Measurements from ENCODE around the gene KNSTRN. TPM values are rescaled to one million over a fixed set of nuclear protein-coding genes. Genes with fewer than 3 reads are reported as not detected.

Gene KNSTRN
- total RNA-seq, 1 donor from 2014 or later, result 152 TPM

DNA sequence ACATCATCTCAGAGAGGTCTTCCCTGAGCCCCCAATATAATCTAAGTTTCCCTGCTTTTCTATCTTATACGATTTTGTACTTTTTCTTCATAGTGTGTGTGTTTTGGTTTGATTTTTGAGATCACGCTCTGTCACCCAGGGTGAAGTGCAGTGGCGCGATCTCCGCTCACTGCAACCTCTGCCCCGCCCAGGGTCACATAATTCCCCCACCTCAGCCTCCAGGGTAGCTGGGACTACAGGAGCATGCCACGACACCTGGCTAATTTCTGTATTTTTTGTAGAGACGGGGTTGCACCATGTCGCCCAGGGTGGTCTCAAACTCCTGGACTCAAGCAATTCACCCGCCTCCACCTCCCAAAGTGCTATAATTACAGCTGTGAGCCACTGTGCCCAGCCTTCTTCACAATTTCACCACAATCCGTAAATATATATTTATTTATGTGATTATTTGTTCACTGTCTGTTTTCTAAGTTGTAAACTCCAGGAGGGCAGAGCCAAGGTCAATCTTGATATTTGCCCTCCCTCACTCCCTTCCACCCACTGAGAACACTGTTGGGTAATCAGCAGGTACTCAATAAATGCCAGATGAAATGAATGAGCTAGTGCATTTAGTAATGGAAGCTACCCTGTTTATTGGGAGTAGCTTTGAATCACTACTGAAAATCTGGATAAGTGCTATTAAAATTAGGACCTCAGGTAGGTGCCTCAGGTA is 547 bp upstream of the KNSTRN start:
- DNase-seq (ENCODE audit: low spot score), result no peak
- peaks cover 24% of the 10 kb centered on the region for H3K4me1 Mint-ChIP-seq
- peak overlapping the region; percentile 75 for H2AFZ ChIP-seq (replicated peaks)
- no peak overlapping the region for H3K4me3 ChIP-seq
- H3K36me3 Mint-ChIP-seq, result peaks cover 14% of the 10 kb centered on the region
- no peaks in the 10 kb centered on the region for H3K27me3 ChIP-seq
- H3K9ac ChIP-seq, result no peak overlapping the region
- H4K20me1 ChIP-seq (ENCODE audit: low read depth), result peaks cover 14% of the 10 kb centered on the region
- H3K9me3 ChIP-seq (ENCODE audit: low read depth), result no peaks in the 10 kb centered on the region
- no peak overlapping the region for H3K27ac Mint-ChIP-seq
- peak overlapping the region; percentile 99 for H3K4me3 Mint-ChIP-seq
- TF ChIP-seq EZH2phosphoT487 (IDR thresholded peaks at IDR 0.05), result no peak
- TF ChIP-seq CTCF (IDR thresholded peaks at IDR 0.05), result no peak
- no peak for TF ChIP-seq EZH2 (IDR thresholded peaks at IDR 0.05)
- peaks cover 6% of the 10 kb centered on the region for H3K36me3 ChIP-seq
- H3K79me2 ChIP-seq (ENCODE audit: low read depth), result peaks cover 32% of the 10 kb centered on the region
- H3F3A ChIP-seq (ENCODE audit: low read depth), result no peaks in the 10 kb centered on the region
- peaks cover 4% of the 10 kb centered on the region for H3K27me3 Mint-ChIP-seq (ENCODE audit: insufficient read depth, low read depth)
- H3K4me2 ChIP-seq, result no peak overlapping the region
- no peak overlapping the region for H3K27ac ChIP-seq
- H3K9me3 Mint-ChIP-seq, result no peaks in the 10 kb centered on the region
- peaks cover 14% of the 10 kb centered on the region for H3K4me1 ChIP-seq

GRCh38 chr15:40386480-40386879 is 4.0 kb downstream of the KNSTRN start:
- peaks cover 32% of the 10 kb centered on the region for H3K79me2 ChIP-seq (ENCODE audit: low read depth)
- H3K36me3 ChIP-seq, result peaks cover 35% of the 10 kb centered on the region
- peaks cover 14% of the 10 kb centered on the region for H3K4me1 ChIP-seq
- Mint-ChIP-seq H3K4me3 (no peak overlapping the region), H3K4me1 (peaks cover 24% of the 10 kb centered on the region), H3K27ac (no peak overlapping the region), H3K27me3 (ENCODE audit: insufficient read depth, low read depth) (peaks cover 4% of the 10 kb centered on the region), H3K36me3 (peaks cover 39% of the 10 kb centered on the region), H3K9me3 (no peaks in the 10 kb centered on the region)
- TF ChIP-seq EZH2phosphoT487 (IDR thresholded peaks at IDR 0.05) (no peak), CTCF (IDR thresholded peaks at IDR 0.05) (no peak), EZH2 (IDR thresholded peaks at IDR 0.05) (no peak)
- no peak for DNase-seq (ENCODE audit: low spot score)
- no peak overlapping the region for H3K4me3 ChIP-seq
- H3K9me3 ChIP-seq (ENCODE audit: low read depth), result no peaks in the 10 kb centered on the region
- peaks cover 15% of the 10 kb centered on the region for H4K20me1 ChIP-seq (ENCODE audit: low read depth)
- H2AFZ ChIP-seq (replicated peaks), result no peak overlapping the region
- H3K27me3 ChIP-seq, result no peaks in the 10 kb centered on the region
- H3F3A ChIP-seq (ENCODE audit: low read depth), result peaks cover 6% of the 10 kb centered on the region
- H3K27ac ChIP-seq, result no peak overlapping the region
- no peak overlapping the region for H3K4me2 ChIP-seq
- no peak overlapping the region for H3K9ac ChIP-seq

DNA sequence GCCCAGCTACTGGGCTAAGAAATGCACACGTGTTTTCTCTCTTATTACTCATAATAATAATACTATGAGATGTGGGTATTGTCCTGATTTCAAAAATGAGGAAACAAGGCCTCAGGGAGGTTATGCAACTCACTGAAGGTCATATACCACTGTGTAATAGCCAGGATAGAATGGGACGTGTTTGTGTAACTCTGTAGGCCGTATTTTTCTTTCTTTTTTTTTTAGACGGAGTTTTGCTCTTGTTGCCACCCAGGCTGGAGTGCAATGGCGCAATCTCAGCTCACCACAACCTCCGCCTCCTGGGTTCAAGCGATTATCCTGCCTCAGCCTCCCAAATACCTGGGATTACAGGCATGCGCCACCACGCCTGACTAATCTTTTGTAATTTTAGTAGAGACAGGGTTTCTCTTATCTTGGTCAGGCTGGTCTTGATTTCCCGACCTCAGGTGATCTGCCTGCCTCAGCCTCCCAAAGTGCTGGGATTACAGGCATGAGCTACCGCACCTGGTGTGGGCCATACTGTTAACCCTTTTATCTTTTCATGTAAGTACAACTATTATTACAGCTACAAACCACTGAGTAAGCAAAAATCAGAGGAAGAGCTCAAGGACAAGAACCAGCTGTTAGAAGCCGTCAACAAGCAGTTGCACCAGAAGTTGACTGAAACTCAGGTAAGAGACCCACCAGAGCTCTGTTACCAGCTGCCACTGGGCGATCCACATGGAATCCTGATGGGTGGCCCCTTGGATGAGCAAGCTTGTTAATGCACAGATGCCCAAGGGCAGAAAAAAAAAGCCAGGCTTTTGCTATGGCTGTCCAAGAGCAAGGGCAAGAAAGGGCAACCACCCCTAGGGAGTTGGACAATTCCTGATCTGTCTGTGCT is 6.7 kb downstream of the KNSTRN start:
- Histone ChIP-seq H3K27me3 (no peaks in the 10 kb centered on the region), H3K9me3 (ENCODE audit: low read depth) (no peaks in the 10 kb centered on the region), H4K20me1 (ENCODE audit: low read depth) (peaks cover 22% of the 10 kb centered on the region), H3K4me3 (no peak overlapping the region), H3K4me1 (peaks cover 8% of the 10 kb centered on the region), H3K27ac (no peak overlapping the region), H3K4me2 (no peak overlapping the region), H3F3A (ENCODE audit: low read depth) (peaks cover 6% of the 10 kb centered on the region), H2AFZ (replicated peaks) (no peak overlapping the region), H3K9ac (no peak overlapping the region), H3K79me2 (ENCODE audit: low read depth) (peaks cover 18% of the 10 kb centered on the region), H3K36me3 (peaks cover 53% of the 10 kb centered on the region)
- no peak for DNase-seq (ENCODE audit: low spot score)
- Mint-ChIP-seq H3K9me3 (no peaks in the 10 kb centered on the region), H3K27me3 (ENCODE audit: insufficient read depth, low read depth) (no peaks in the 10 kb centered on the region), H3K4me3 (no peak overlapping the region), H3K36me3 (peaks cover 48% of the 10 kb centered on the region), H3K4me1 (peaks cover 10% of the 10 kb centered on the region), H3K27ac (no peak overlapping the region)
- TF ChIP-seq CTCF (IDR thresholded peaks at IDR 0.05) (no peak), EZH2 (IDR thresholded peaks at IDR 0.05) (no peak), EZH2phosphoT487 (IDR thresholded peaks at IDR 0.05) (no peak)
